ENCODE measurements around the gene DFFA. TPM values are rescaled to one million over a fixed set of nuclear protein-coding genes. Genes with fewer than 3 reads are reported as not detected.

The DFFA gene
- total and polyA plus RNA-seq, 4 experiments from 2014 or later: 15.4 to 30.8 (median 23.8) TPM

DNA sequence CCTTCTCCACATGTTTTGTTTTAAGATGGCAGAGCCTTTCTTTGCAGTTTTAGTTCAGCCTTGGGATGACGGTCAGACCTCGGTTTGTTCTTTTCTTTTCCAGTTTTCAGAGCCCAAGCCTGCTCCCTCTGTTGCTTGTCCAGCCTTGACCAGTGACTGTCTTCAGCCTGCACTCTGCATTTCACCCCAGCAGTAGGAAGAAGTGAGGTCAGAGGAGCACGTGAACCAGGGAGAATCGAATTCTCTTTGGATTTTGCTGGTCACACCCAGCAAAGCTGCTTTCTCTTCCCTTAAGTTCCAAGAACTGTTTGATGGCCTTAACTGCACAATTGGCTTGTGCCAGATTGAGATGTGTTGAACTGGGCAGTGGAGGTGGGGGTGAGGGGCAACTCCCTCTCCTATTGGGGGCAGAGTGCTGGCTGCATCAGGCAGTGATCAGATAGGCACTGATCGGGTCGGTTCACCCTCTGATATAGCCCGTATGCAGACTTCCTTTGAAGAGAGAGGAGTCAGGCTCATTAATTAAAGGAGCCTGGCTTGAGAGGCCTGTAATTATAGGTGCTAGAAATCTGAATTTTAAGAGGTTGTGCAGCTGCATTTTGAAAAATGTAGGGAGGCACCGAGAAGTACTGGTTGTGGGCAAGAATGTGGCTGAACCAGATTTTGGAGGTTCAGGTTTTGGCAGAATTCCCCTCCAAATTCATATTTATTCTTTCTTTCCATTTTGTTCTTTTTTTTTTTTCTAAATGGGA, 44.8 kb upstream of the DFFA start:
- Histone ChIP-seq H3K36me3 (ENCODE audit: insufficient read depth, low read length) (no peaks in the 10 kb centered on the region), H3K27me3 (ENCODE audit: insufficient read depth, low read length) (no peaks in the 10 kb centered on the region), H3K4me3 (ENCODE audit: low read length in 2 of 2) (no peak overlapping the region), H3K4me1 (ENCODE audit: insufficient read depth, low read length) (peaks cover 69% of the 10 kb centered on the region), H3K27ac (ENCODE audit: low read depth, low read length) (no peak overlapping the region), H3K9me3 (ENCODE audit: control insufficient read depth in 1 of 2, low read length in 2 of 2) (no peaks in the 10 kb centered on the region)
- intact Hi-C loops (cut with micrococcal nuclease): no loop called here
- H3K9me3 Mint-ChIP-seq: peaks cover 0 to 3% (median 0%) of the 10 kb centered on the region in 8 donors
- ChIA-PET CTCF (ENCODE audit: partially characterized antibody) (interaction anchor here (1.0 kb wide), 2 partner anchors 10 to 45 kb away, joined by 3 to 6 read pairs; no protein-coding TSS in a partner anchor), POLR2A (ENCODE audit: partially characterized antibody) (interaction anchor here (0.6 kb wide), 1 partner anchor 41 kb away, joined by 3 read pairs; no protein-coding TSS in a partner anchor)
- peaks cover 57 to 82% (median 68%) of the 10 kb centered on the region in 4 donors for H3K4me1 Mint-ChIP-seq
- H3K27ac Mint-ChIP-seq: peak overlapping the region; percentile 69 to 92 (median 84)
- peaks cover 5 to 16% of the 10 kb centered on the region in 2 donors for H3K36me3 Mint-ChIP-seq
- no peaks in the 10 kb centered on the region for H3K27me3 Mint-ChIP-seq
- no peak for DNase-seq
- H3K4me3 Mint-ChIP-seq: peak overlapping the region in 7 of 8 donors; percentile 71 to 85 (median 78)

DNA sequence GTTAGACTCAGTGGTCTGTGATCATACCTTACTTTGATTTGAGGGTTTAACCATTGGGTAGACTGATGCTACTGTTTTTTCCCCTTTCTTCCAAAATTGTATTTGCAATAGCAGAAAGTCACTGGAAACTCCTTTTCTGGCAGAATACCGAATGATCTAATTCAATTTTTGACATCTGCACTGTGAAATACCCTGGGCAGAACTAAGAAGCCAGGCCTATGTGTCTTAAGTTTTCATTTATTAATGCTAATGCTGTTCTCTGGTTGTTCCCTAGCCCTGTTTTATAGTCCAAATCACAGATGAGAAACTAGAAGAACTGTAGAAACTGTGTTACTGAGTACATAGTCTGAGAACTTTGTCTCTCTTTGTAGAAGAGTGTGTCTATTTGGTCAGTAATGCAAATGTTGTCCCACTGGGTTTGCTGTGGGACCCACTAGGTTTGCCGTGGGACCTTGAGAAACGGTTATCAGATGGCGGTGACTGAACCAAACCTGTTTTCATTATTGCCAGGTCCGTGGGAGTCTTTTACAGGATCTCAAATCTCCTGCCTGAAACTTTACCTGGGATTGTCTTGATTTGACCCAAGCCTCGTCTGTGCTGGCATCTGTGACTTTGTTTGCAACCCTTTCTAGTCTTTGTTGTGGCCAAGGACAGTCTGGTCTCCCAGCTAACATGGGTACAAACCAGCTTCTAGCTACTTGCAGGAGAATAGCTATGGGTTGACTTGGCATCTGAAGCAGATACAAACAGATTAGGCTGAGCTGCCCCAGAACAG, 43.8 kb upstream of the DFFA start:
- intact Hi-C loops (cut with micrococcal nuclease): no loop called here
- Histone ChIP-seq H3K27me3 (ENCODE audit: insufficient read depth, low read length) (no peaks in the 10 kb centered on the region), H3K4me3 (ENCODE audit: low read length in 2 of 2) (no peak overlapping the region), H3K27ac (ENCODE audit: low read depth, low read length) (no peak overlapping the region), H3K9me3 (ENCODE audit: control insufficient read depth in 1 of 2, low read length in 2 of 2) (no peaks in the 10 kb centered on the region), H3K4me1 (ENCODE audit: insufficient read depth, low read length) (peaks cover 74% of the 10 kb centered on the region), H3K36me3 (ENCODE audit: insufficient read depth, low read length) (no peaks in the 10 kb centered on the region)
- peaks cover 58 to 82% (median 69%) of the 10 kb centered on the region in 4 donors for H3K4me1 Mint-ChIP-seq
- H3K36me3 Mint-ChIP-seq: peaks cover 5 to 9% of the 10 kb centered on the region in 2 donors
- no peaks in the 10 kb centered on the region for H3K27me3 Mint-ChIP-seq
- no peak for DNase-seq
- peak overlapping the region in 7 of 8 donors; percentile 53 to 85 (median 71) for H3K4me3 Mint-ChIP-seq
- ChIA-PET CTCF (ENCODE audit: partially characterized antibody) (interaction anchor here (1.0 to 3.7 kb wide), 4 partner anchors 9 to 394 kb away, joined by 3 to 29 read pairs (median 12); no protein-coding TSS in a partner anchor), POLR2A (ENCODE audit: partially characterized antibody) (no interaction called here)
- H3K9me3 Mint-ChIP-seq: peaks cover 0 to 3% (median 0%) of the 10 kb centered on the region in 8 donors
- peak overlapping the region; percentile 72 to 95 (median 89) for H3K27ac Mint-ChIP-seq

DNA sequence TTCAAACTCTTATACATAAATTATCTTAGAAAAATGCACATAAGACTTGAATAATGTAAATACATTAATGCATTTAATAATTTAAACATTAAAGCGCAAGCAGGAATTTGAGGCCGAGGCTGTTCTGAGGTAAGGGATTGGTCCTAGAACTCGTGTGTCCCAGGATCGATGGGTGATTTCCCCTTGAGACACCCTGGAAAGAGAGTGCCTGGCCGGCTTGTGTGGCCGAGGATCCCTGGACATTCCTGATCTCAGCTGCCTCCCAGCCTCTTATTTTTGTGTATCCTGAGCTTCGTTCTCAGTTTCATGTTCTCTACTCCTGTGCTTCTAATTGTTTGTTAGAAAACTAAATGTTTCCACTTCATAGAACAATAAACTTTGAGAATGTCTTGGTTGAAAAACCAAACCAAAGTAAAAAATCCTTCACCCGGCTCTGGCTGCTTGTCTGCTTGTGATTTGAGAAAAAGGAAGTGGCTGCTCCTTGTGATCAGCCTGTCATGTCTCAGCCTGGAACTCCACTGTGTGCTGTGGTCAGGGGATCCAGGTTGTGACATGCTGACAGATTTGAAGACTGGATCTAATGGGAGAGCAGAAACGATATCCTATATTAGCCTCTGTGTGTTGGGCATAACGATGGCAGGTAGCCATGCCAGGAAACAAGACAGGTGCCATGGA, 43.1 kb upstream of the DFFA start:
- peaks cover 1 to 4% of the 10 kb centered on the region in 2 donors for H3K36me3 Mint-ChIP-seq
- Histone ChIP-seq H3K27ac (ENCODE audit: low read depth, low read length) (no peak overlapping the region), H3K36me3 (ENCODE audit: insufficient read depth, low read length) (no peaks in the 10 kb centered on the region), H3K4me1 (ENCODE audit: insufficient read depth, low read length) (peaks cover 78% of the 10 kb centered on the region), H3K4me3 (ENCODE audit: low read length in 2 of 2) (no peak overlapping the region), H3K9me3 (ENCODE audit: control insufficient read depth in 1 of 2, low read length in 2 of 2) (no peaks in the 10 kb centered on the region), H3K27me3 (ENCODE audit: insufficient read depth, low read length) (no peaks in the 10 kb centered on the region)
- DNase-seq: peak in 2 of 5 donors; percentile 19 to 22
- intact Hi-C loops (cut with micrococcal nuclease): no loop called here
- peaks cover 62 to 82% (median 73%) of the 10 kb centered on the region in 4 donors for H3K4me1 Mint-ChIP-seq
- H3K27me3 Mint-ChIP-seq: no peaks in the 10 kb centered on the region
- peak overlapping the region; percentile 72 to 95 (median 85) for H3K27ac Mint-ChIP-seq
- CTCF ChIA-PET (ENCODE audit: partially characterized antibody): interaction anchor here (1.2 to 3.7 kb wide), 6 partner anchors 9 to 394 kb away, joined by 3 to 29 read pairs (median 12); no protein-coding TSS in a partner anchor
- POLR2A ChIA-PET (ENCODE audit: partially characterized antibody): no interaction called here
- H3K4me3 Mint-ChIP-seq: peak overlapping the region in 7 of 8 donors; percentile 31 to 85 (median 68)
- peaks cover 0 to 3% (median 0%) of the 10 kb centered on the region in 8 donors for H3K9me3 Mint-ChIP-seq

DNA sequence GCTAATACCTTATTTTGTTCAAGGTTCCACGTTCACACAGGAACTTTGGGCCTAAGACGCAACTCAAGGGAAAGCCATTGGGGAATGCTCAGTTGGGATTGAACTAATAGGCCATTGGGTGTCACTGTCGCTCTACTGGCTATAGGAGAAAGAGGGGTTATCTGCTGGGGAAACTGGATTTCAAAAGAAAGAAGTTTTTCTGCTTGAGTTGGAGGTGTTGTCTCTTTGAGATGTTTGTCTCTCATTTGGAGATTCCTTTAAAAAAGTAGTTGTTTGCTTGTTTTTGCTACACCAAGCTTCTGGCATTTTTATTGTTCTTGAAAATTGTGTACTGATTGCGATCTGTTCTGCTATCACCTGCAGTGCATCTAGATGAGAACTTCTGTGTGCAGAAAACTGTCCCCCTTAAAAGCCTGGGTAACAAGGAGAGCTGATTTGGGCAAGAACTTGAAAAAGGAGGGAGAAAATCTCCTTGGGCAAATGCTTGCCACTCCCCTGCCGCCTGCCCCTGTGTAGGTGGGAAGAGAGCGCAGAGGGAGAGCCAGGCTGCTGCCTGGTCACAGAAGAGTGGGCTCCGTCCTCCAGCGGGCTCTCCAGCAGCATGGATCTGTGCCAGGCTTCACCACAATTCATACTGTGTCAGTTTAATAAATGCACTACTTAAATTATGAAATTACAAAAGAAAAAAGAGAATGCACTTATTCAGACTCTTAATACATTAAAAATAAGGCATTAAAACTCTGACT, 42.3 kb upstream of the DFFA start:
- H3K27ac Mint-ChIP-seq: peak overlapping the region; percentile 77 to 96 (median 93)
- POLR2A ChIA-PET (ENCODE audit: partially characterized antibody): interaction anchor here (0.7 to 0.9 kb wide), 2 partner anchors 10 to 1094 kb away, joined by 3 read pairs; no protein-coding TSS in a partner anchor
- DNase-seq: peak in 2 of 5 donors; percentile 24 to 29
- Histone ChIP-seq H3K36me3 (ENCODE audit: insufficient read depth, low read length) (no peaks in the 10 kb centered on the region), H3K4me1 (ENCODE audit: insufficient read depth, low read length) (peaks cover 86% of the 10 kb centered on the region), H3K9me3 (ENCODE audit: control insufficient read depth in 1 of 2, low read length in 2 of 2) (no peaks in the 10 kb centered on the region), H3K4me3 (ENCODE audit: low read length in 2 of 2) (no peak overlapping the region), H3K27me3 (ENCODE audit: insufficient read depth, low read length) (no peaks in the 10 kb centered on the region), H3K27ac (ENCODE audit: low read depth, low read length) (peak overlapping the region; percentile 32)
- intact Hi-C loops (cut with micrococcal nuclease): loop anchor here (1.0 to 5.0 kb wide), 2 partner anchors 428 to 1293 kb away; partner anchors contain the start of genes CLCN6 and MTHFR
- CTCF ChIA-PET (ENCODE audit: partially characterized antibody): interaction anchor here (0.9 to 3.7 kb wide), 7 partner anchors 10 to 395 kb away, joined by 3 to 29 read pairs (median 5); no protein-coding TSS in a partner anchor
- peaks cover 69 to 90% (median 80%) of the 10 kb centered on the region in 4 donors for H3K4me1 Mint-ChIP-seq
- peak overlapping the region in 7 of 8 donors; percentile 51 to 70 (median 63) for H3K4me3 Mint-ChIP-seq
- H3K36me3 Mint-ChIP-seq: peaks cover 0 to 3% of the 10 kb centered on the region in 2 donors
- H3K9me3 Mint-ChIP-seq: peaks cover 0 to 3% (median 0%) of the 10 kb centered on the region in 8 donors
- H3K27me3 Mint-ChIP-seq: no peaks in the 10 kb centered on the region

DNA sequence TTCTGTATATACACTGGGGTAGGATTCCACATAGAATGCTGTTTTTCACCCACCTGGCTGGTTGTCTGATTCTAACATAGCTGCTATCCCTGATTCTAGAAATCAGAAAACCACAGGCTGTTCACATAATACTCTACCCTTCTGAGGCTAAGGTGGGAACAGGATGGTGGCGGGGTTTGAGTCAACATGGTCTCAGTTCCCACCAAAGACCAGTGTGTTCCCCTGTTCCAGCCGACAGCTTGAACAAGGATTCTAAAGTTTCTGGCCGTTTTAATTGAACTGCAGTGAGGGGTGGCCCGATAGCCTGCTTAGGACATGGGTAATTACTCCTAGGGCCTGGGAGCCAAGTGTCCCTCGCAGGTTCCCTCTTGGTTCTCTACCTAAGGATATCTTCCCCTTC, 40.9 kb upstream of the DFFA start:
- Mint-ChIP-seq H3K36me3 (peaks cover 0 to 1% of the 10 kb centered on the region in 2 donors), H3K27me3 (no peaks in the 10 kb centered on the region), H3K4me3 (peak overlapping the region in 7 of 8 donors; percentile 9 to 64 (median 55)), H3K27ac (peak overlapping the region; percentile 77 to 96 (median 93)), H3K4me1 (peaks cover 67 to 91% (median 82%) of the 10 kb centered on the region in 4 donors), H3K9me3 (peaks cover 0 to 3% (median 0%) of the 10 kb centered on the region in 8 donors)
- ChIA-PET POLR2A (ENCODE audit: partially characterized antibody) (interaction anchor here (0.8 kb wide), 1 partner anchor 9 kb away, joined by 3 read pairs; no protein-coding TSS in a partner anchor), CTCF (ENCODE audit: partially characterized antibody) (interaction anchor here (0.9 to 3.7 kb wide), 6 partner anchors 8 to 397 kb away, joined by 3 to 29 read pairs (median 12); no protein-coding TSS in a partner anchor)
- H3K4me3 ChIP-seq (ENCODE audit: low read length in 2 of 2): no peak overlapping the region
- H3K27me3 ChIP-seq (ENCODE audit: insufficient read depth, low read length): no peaks in the 10 kb centered on the region
- intact Hi-C loops (cut with micrococcal nuclease): loop anchor here (5.0 kb wide), 1 partner anchor 1294 kb away; the partner anchor contains the start of genes CLCN6 and MTHFR
- peak overlapping the region; percentile 56 for H3K27ac ChIP-seq (ENCODE audit: low read depth, low read length)
- no peak for DNase-seq
- H3K4me1 ChIP-seq (ENCODE audit: insufficient read depth, low read length): peaks cover 91% of the 10 kb centered on the region
- no peaks in the 10 kb centered on the region for H3K9me3 ChIP-seq (ENCODE audit: control insufficient read depth in 1 of 2, low read length in 2 of 2)
- H3K36me3 ChIP-seq (ENCODE audit: insufficient read depth, low read length): no peaks in the 10 kb centered on the region

DNA sequence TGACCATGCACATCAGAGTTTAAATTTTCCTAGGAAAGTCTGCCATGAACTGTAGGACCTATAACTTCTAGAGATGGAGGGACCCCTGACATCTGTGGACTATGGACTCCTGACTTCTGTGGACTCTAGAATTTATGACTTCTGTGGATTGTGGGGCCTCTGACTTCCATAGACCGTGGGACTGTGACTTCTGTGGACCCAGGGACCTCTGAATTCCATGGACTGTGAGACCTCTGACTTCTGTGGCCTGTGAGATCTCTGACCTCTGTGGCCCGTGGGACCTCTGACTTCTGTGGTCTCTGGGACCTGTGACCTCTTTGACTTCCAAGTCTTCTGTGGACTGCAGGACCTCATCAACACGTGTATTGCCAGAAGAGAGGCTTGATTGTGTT, 39.2 kb upstream of the DFFA start:
- Histone ChIP-seq H3K36me3 (ENCODE audit: insufficient read depth, low read length) (no peaks in the 10 kb centered on the region), H3K27me3 (ENCODE audit: insufficient read depth, low read length) (no peaks in the 10 kb centered on the region), H3K9me3 (ENCODE audit: control insufficient read depth in 1 of 2, low read length in 2 of 2) (no peaks in the 10 kb centered on the region), H3K4me3 (ENCODE audit: low read length in 2 of 2) (peak overlapping the region; percentile 14 to 49), H3K4me1 (ENCODE audit: insufficient read depth, low read length) (peaks cover 83% of the 10 kb centered on the region), H3K27ac (ENCODE audit: low read depth, low read length) (peak overlapping the region; percentile 73)
- ChIA-PET POLR2A (ENCODE audit: partially characterized antibody) (interaction anchor here (0.8 to 2.8 kb wide), 10 partner anchors 9 to 1396 kb away, joined by 3 to 28 read pairs (median 6); partner anchors contain the start of gene CENPS), CTCF (ENCODE audit: partially characterized antibody) (interaction anchor here (0.6 to 5.1 kb wide), 9 partner anchors 11 to 430 kb away, joined by 3 to 31 read pairs (median 3); partner anchors contain the start of gene CENPS)
- Mint-ChIP-seq H3K27me3 (no peaks in the 10 kb centered on the region), H3K9me3 (peaks cover 0 to 3% (median 0%) of the 10 kb centered on the region in 8 donors), H3K4me3 (peak overlapping the region; percentile 77 to 88 (median 84)), H3K27ac (peak overlapping the region; percentile 87 to 98 (median 93)), H3K4me1 (peaks cover 61 to 89% (median 78%) of the 10 kb centered on the region in 4 donors), H3K36me3 (peaks cover 0 to 5% of the 10 kb centered on the region in 2 donors)
- intact Hi-C loops (cut with micrococcal nuclease): loop anchor here (1.0 to 5.0 kb wide), 3 partner anchors 16 to 1296 kb away; partner anchors contain the start of genes CLCN6 and MTHFR
- DNase-seq: no peak
